B cell (primary cell): ENCODE results near the gene STX1B. TPM values are rescaled to one million over a fixed set of nuclear protein-coding genes. Genes with fewer than 3 reads are reported as not detected.

Experiments used
- ATAC-seq: fragments of 200-7000 bp; cut with Tn5 transposase; one replicate; pipeline ENCODE4 v1.10.0; 2021; ENCODE audit warnings: low read depth, mild to moderate bottlenecking, moderate number of reproducible peaks, moderate library complexity
- CTCF ChIA-PET: fragments of 350-600 bp; sonication (Branson Sonifier 250); formaldehyde crosslinking; loops from one replicate; lab custom pipeline; 2021; ENCODE audit warnings: antibody characterized with exemption, inconsistent platforms; lab: Charles Lee
- POLR2A ChIA-PET: fragments of 350-600 bp; sonication (Branson Sonifier 250); formaldehyde crosslinking; loops from one replicate; lab custom pipeline; 2021; ENCODE audit warnings: antibody characterized with exemption; lab: Charles Lee
- DNase-seq: peaks from one replicate; pipeline ENCODE4 v3.0.0; 2013
- H2AFZ ChIP-seq: 2 replicates; pipeline ENCODE4 v1.6.1; 2012; ENCODE audit warnings: mild to moderate bottlenecking, low read depth, low read length; ENCODE audit not compliant: insufficient read depth, poor library complexity, severe bottlenecking
- H3K27ac ChIP-seq, 2 donors: 1 replicate in 1 of 2; 2 replicates in 1 of 2; pipeline ENCODE4 v1.5.1; 2012 to 2013; ENCODE audit warnings: low read length in 2 of 2, mild to moderate bottlenecking in 2 of 2, moderate library complexity in 1 of 2
- H3K27me3 ChIP-seq, 4 experiments: fragments of 200-600 bp in 1 of 4; sonication (generic) in 1 of 4; replicated peaks in 1 of 4; 1 replicate in 2 of 4; 2 replicates in 2 of 4; pipeline versions ENCODE4 v1.6.1 to v1.7.0; 2013 to 2016; ENCODE audit warnings: low read length in 3 of 4, mild to moderate bottlenecking in 2 of 4, mixed read lengths in 1 of 4, moderate library complexity in 1 of 4; ENCODE audit not compliant: insufficient read depth in 4 of 4, control insufficient read depth in 3 of 4; ENCODE audit errors: control extremely low read depth in 1 of 4
- H3K36me3 ChIP-seq, 2 experiments: replicated peaks in 1 of 2; 1 replicate in 1 of 2; 2 replicates in 1 of 2; pipeline versions ENCODE4 v1.6.1 to v1.7.1; 2013; ENCODE audit warnings: low read length in 1 of 2; ENCODE audit not compliant: insufficient read depth in 2 of 2, control insufficient read depth in 1 of 2; ENCODE audit errors: control extremely low read depth in 1 of 2, extremely low read depth in 1 of 2
- H3K4me1 ChIP-seq, 2 donors: fragments of 200-600 bp in 1 of 2; sonication (generic) in 1 of 2; 1 replicate in 1 of 2; 2 replicates in 1 of 2; pipeline versions ENCODE4 v1.5.1 to v1.6.1; 2013 to 2017; ENCODE audit warnings: low read length in 2 of 2; ENCODE audit not compliant: control insufficient read depth in 2 of 2, insufficient read depth in 2 of 2
- H3K4me2 ChIP-seq: replicated peaks from 2 replicates; pipeline ENCODE3; 2012; ENCODE audit warnings: mild to moderate bottlenecking, low read depth, low read length; ENCODE audit not compliant: poor library complexity, severe bottlenecking
- H3K4me3 ChIP-seq, 5 experiments: fragments of 200-600 bp in 1 of 5; sonication (generic) in 1 of 5; 1 replicate in 3 of 5; 2 replicates in 2 of 5; pipeline versions ENCODE4 v1.5.1 to v1.7.0; 2011 to 2016; ENCODE audit warnings: low read length in 4 of 5, mild to moderate bottlenecking in 4 of 5, low read depth in 2 of 5, control low read depth in 1 of 5, moderate library complexity in 1 of 5; ENCODE audit not compliant: insufficient read depth in 1 of 5; ENCODE audit errors: control extremely low read depth in 1 of 5, extremely low read depth in 1 of 5
- H3K79me2 ChIP-seq: fragments of 200-600 bp; sonication (generic); one replicate; pipeline ENCODE4 v1.6.0; 2016; ENCODE audit warnings: low read length; ENCODE audit not compliant: control insufficient read depth, insufficient read depth
- H3K9ac ChIP-seq: fragments of 200-600 bp; sonication (generic); 2 replicates; pipeline ENCODE4 v1.6.1; 2017; ENCODE audit warnings: mild to moderate bottlenecking, low read length, moderate library complexity
- H3K9me3 ChIP-seq, 3 donors: one replicate each; pipeline versions ENCODE4 v1.6.1 to v1.7.1; 2013; ENCODE audit warnings: low read length in 2 of 3; ENCODE audit not compliant: control insufficient read depth in 2 of 3, insufficient read depth in 1 of 3; ENCODE audit errors: control extremely low read depth in 1 of 3
- H4K20me1 ChIP-seq: 2 replicates; pipeline ENCODE4 v1.6.0; 2012; ENCODE audit warnings: mild to moderate bottlenecking, low read length; ENCODE audit not compliant: insufficient read depth, control insufficient read depth, poor library complexity, severe bottlenecking
- H3K27ac Mint-ChIP-seq: one replicate; pipeline ENCODE4 v1.8.0; 2021; ENCODE audit warnings: mixed read lengths
- H3K27me3 Mint-ChIP-seq: one replicate; pipeline ENCODE4 v1.8.0; 2021; ENCODE audit warnings: mixed read lengths
- H3K4me1 Mint-ChIP-seq: one replicate; pipeline ENCODE4 v1.8.0; 2021; ENCODE audit warnings: mixed read lengths
- H3K4me3 Mint-ChIP-seq: one replicate; pipeline ENCODE4 v1.8.0; 2021; ENCODE audit warnings: mixed read lengths
- H3K9me3 Mint-ChIP-seq: one replicate; pipeline ENCODE4 v1.8.0; 2022; ENCODE audit warnings: mixed read lengths; ENCODE audit not compliant: insufficient read depth
- CTCF ChIP-seq: fragments of 200-600 bp; IDR thresholded peaks from one replicate; pipeline ENCODE4 v1.8.0; 2022; ENCODE audit warnings: antibody characterized with exemption, mild to moderate bottlenecking
- EZH2 ChIP-seq: IDR thresholded peaks from 2 replicates; pipeline ENCODE4 v1.6.1; 2012; ENCODE audit warnings: borderline replicate concordance, low read depth, mild to moderate bottlenecking, moderate library complexity, low read length; ENCODE audit not compliant: insufficient read depth, poor library complexity, severe bottlenecking
- WGBS: methylation state at CpG from one replicate; pipeline ENCODE4 v1.1.5; 2013; ENCODE audit warnings: missing lambda C conversion rate; ENCODE audit not compliant: insufficient coverage; 5-methylcytosine and 5-hydroxymethylcytosine counted together
- intact Hi-C: fragments of 100-400 bp; cut with micrococcal nuclease; formaldehyde crosslinking; loops from one replicate; pipeline ENCODE4 v1.10.0; 2022
- polyA plus RNA-seq: library from polyadenylated mRNA; depleted of rRNA; stranded (reverse); fragments of >200 nt; gene quantifications from 2 replicates; pipeline ENCODE4 v1.2.3, GENCODE V29; 2012
- total RNA-seq, 2 donors: library from RNA; stranded (reverse); fragments of 120-200 nt in 1 of 2; gene quantifications; 1 replicate in 1 of 2; 2 replicates in 1 of 2; pipeline versions ENCODE4 v1.2.3 to v1.2.4, GENCODE V29; 2013 to 2022

STX1B gene
- total and polyA plus RNA-seq, 2 donors (not counting 1 experiment from before 2014, with no cell fraction given), result 2.1 to 2.2 TPM

- DNase-seq (no peak), ATAC-seq (no peak)
- Mint-ChIP-seq H3K4me3 (no peak overlapping the region), H3K27me3 (no peaks in the 10 kb centered on the region), H3K9me3 (no peaks in the 10 kb centered on the region), H3K4me1 (no peaks in the 10 kb centered on the region), H3K27ac (no peak overlapping the region)
- no peak overlapping the region for H3K4me2 ChIP-seq
- no peak overlapping the region for H3K27ac ChIP-seq
- H2AFZ ChIP-seq, result no peak overlapping the region
- H3K36me3 ChIP-seq, result peaks cover 0 to 26% of the 10 kb centered on the region in 2 experiments
- ChIA-PET POLR2A (interaction anchor here (0.6 kb wide), 1 partner anchor 131 kb away, joined by 3 read pairs; no protein-coding TSS in a partner anchor), CTCF (interaction anchor here (0.6 to 5.1 kb wide), 10 partner anchors 19 to 885 kb away, joined by 3 to 63 read pairs (median 8); partner anchors contain the start of genes VKORC1, ZNF646, ZNF668 and ZNF843)
- 93% methylated on average over 25 of the region's 25 CpGs for WGBS
- peaks cover 12% of the 10 kb centered on the region for H4K20me1 ChIP-seq
- no peaks in the 10 kb centered on the region for H3K27me3 ChIP-seq
- H3K9me3 ChIP-seq, result no peaks in the 10 kb centered on the region
- H3K9ac ChIP-seq, result no peak overlapping the region
- H3K4me1 ChIP-seq, result peaks cover 3 to 6% of the 10 kb centered on the region in 2 donors
- intact Hi-C loops, result no loop called here
- no peak for TF ChIP-seq CTCF
- TF ChIP-seq EZH2, result no peak
- H3K4me3 ChIP-seq, result no peak overlapping the region
- H3K79me2 ChIP-seq, result no peaks in the 10 kb centered on the region
These were observed 27.0 kb downstream of the STX1B start for GRCh38 chr16:30983289-30983889.

DNA sequence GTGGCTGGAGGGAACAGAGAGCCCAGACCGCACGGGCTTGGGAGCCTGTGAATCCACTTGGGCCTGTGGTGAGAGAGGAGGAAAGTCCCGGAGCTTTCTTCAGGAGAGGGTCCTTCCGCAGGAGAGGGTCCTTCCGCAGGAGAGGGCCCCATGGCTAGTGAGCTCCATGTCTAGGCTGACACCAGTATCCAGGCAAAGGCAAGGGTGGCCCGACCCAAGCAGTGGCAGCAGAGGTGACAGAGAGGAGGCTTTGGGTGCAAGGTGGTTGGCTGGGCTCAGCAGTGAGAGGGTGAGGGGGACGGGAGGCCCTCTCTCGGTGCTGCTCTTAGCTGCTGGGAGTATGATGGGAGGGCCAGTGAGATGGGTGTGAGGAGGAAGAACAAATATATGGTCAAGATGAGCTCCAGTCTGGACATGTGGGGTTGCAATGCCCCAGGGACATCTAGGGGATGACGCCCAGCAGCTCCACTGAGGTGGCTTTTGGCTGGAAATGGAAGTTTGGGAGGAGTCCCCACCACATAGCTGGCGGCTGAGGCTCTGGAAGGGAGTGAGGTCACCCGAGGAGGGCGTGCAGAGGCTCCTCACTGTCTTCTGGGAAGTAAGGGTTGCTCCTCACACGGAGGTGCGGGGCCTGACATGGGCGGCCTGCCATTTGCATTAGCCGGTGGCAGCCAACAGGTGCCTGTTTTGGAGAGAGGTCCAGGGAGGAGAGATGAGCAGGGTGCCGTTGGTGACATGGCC, 27.7 kb downstream of the STX1B start:
- no peaks in the 10 kb centered on the region for H3K4me1 Mint-ChIP-seq
- no peak overlapping the region for H3K27ac Mint-ChIP-seq
- Histone ChIP-seq H3K9ac (no peak overlapping the region), H3K4me2 (no peak overlapping the region), H3K4me1 (peaks cover 3 to 6% of the 10 kb centered on the region in 2 donors), H3K27ac (no peak overlapping the region), H3K9me3 (no peaks in the 10 kb centered on the region), H2AFZ (no peak overlapping the region), H4K20me1 (peaks cover 16% of the 10 kb centered on the region), H3K36me3 (peaks cover 0 to 26% of the 10 kb centered on the region in 2 experiments), H3K27me3 (no peaks in the 10 kb centered on the region), H3K4me3 (no peak overlapping the region), H3K79me2 (no peaks in the 10 kb centered on the region)
- no peak for TF ChIP-seq CTCF
- no peak for TF ChIP-seq EZH2
- H3K9me3 Mint-ChIP-seq, result no peaks in the 10 kb centered on the region
- intact Hi-C loops, result no loop called here
- no peak for DNase-seq
- CTCF ChIA-PET, result interaction anchor here (0.6 to 5.1 kb wide), 9 partner anchors 19 to 886 kb away, joined by 3 to 63 read pairs (median 7); partner anchors contain the start of genes ZNF646, ZNF668 and ZNF843
- 91% methylated on average over 16 of the region's 17 CpGs for WGBS
- ATAC-seq, result no peak
- H3K4me3 Mint-ChIP-seq, result no peak overlapping the region
- POLR2A ChIA-PET, result interaction anchor here (0.6 kb wide), 1 partner anchor 132 kb away, joined by 3 read pairs; no protein-coding TSS in a partner anchor
- H3K27me3 Mint-ChIP-seq, result no peaks in the 10 kb centered on the region
